CD1c-positive myeloid dendritic cell (primary cell): ENCODE data around the gene ADCY7.

Experiments used
- DNase-seq: peaks from one replicate; pipeline ENCODE4 v3.0.0-alpha.2; 2016; ENCODE audit errors: extremely low spot score

Gene ADCY7

GRCh38 chr16:50248845-50249244, 17.5 kb upstream of the ADCY7 start:
- no peak for DNase-seq

DNA sequence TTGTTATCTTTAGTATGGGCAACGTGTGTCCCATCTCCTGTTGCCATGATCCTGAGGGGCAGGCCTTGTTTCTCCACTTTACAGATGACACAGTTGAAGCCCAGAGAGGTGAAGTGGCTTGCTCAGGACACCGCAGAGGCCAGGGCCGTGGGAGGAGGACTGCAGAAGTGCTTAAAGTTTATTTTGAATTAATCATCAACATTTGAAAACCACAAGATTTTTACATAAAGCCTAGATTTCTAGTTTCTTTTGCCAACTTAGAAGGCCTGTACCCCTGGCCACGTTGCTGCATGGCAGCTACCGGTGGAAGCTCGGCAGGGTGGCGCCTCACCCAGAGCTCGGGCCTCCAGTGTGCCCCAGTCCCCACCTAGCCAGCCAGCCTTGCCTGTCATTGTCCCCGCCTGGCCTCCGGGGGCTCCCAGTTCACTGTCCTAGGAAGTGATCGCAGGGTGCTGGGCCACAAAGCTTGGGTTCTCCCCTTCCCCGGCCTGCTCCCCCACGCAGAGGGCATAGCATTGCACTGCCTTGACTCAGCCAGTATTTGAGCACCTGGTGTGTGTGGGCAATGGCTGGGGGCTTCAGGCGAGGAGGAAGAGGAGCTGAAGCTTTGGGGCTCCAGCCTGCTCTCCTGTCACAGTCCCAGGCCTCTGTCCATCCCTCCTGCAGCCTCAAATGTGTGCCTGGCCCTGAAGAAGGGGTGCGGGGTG, 14.8 kb upstream of the ADCY7 start:
- peak; percentile 74 for DNase-seq

DNA sequence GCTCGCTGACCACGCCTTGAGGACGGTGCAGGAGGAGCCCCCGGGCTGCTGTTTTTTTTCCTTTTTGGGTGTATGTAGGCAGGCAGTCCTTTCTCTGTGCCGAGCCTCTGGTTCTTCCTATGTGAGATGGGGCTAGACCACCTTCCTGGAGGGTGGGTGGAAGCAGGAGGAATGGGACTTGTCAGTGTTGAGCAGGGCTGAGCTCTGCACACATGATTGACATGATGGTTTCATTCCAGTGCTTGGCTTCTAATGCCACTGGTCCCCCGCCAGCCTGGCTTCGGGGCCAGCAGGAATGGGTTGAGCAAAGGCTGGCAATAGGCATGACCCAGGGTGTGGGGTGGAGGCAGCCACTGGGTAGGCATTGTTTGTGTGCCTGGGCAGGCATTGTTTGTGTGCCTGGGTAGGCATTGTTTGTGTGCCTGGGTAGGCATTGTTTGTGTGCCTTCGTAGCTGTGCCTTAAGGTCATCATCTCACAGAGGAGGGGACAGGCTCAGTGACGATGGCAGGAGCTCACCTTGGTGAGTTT, 14.2 kb upstream of the ADCY7 start:
- no peak for DNase-seq

GRCh38 chr16:50252874-50253513, 13.4 kb upstream of the ADCY7 start:
- DNase-seq: no peak

- no peak for DNase-seq
Observed at GRCh38 chr16:50253514-50253910, 12.8 kb upstream of the ADCY7 start.

DNA sequence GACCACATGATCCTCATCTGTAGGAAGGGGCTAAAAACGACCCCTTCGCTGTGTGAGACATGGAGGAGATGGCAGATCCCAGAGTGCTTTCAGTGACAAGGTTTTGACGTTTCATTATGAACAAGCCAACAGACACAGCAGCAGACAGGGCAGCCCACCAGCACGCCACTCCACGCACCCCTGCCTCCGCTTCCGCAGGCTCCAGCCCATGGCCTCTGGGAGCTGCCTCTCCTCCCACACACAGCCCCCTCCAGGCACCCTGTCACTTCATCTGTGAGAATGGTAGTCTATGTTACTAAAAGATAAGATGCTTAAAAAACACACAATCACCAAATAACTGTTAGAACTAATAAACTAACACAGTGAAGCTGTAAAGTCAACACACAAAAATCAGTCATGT, 12.3 kb upstream of the ADCY7 start:
- DNase-seq: no peak

GRCh38 chr16:50255538-50255937, 10.8 kb upstream of the ADCY7 start:
- no peak for DNase-seq

DNA sequence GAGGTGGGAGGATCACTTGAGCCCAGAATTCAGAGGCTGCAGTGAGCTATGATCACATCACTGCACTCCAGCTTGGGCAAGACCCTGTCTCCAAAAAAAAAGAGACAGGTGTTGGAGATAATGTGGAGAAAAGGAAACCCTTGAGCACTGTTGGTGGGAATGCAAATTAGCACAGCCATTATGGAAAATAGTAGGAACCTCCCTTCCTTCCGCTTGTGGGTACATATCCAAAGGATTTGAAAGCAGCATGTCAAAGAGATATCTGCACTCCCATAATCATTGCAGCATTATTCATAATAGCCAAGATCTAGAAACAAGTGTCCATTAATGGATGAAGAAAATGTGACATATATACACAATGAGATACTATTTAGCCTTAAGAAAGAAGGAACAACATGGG, 9.7 kb upstream of the ADCY7 start:
- DNase-seq: no peak

GRCh38 chr16:50257876-50258275, 8.5 kb upstream of the ADCY7 start:
- no peak for DNase-seq

DNA sequence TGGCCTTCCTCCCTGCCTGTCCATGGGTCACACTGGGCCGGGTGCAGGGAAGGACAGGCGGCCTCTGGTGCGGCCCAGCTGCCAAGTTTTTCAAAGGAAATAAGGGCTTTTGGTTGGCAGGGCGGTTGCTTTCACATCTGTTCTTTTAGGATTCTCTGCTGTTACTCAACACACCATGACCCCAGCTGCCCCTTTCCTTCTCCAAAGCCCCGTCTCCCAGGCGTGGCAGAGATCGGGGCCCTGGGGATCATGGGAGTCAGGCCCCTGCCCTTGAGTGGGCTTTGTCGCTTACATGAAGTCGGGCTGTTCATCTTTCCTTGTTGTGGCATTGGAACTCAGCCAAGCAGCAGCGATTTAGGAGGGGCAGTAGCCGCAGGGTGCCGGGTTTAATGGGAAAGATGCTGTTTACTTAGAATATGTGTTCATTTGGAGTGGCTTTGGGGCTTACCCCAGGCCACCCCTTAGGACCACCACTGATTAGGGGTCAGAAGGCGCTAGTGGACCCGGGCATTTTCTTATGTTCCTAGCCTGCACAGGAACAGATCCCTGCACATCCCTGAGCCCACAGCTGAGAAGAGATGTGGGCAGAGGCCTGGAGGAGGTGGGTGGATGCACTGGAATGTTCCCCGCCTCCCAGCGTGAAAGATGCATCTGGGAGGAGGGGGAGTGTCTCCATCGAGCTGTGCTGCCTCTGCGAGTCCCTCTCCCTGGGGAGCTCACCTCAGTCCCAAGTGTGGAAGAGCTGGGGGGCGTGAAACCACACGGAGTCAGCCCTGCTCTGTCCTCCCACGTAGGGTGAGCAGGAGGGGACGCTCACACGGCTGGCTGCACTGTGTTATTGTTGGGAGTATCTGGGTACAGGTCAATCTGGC, 6.8 kb upstream of the ADCY7 start:
- DNase-seq: peak; percentile 28

GRCh38 chr16:50260206-50261159, 5.9 kb upstream of the ADCY7 start:
- DNase-seq: no peak

DNA sequence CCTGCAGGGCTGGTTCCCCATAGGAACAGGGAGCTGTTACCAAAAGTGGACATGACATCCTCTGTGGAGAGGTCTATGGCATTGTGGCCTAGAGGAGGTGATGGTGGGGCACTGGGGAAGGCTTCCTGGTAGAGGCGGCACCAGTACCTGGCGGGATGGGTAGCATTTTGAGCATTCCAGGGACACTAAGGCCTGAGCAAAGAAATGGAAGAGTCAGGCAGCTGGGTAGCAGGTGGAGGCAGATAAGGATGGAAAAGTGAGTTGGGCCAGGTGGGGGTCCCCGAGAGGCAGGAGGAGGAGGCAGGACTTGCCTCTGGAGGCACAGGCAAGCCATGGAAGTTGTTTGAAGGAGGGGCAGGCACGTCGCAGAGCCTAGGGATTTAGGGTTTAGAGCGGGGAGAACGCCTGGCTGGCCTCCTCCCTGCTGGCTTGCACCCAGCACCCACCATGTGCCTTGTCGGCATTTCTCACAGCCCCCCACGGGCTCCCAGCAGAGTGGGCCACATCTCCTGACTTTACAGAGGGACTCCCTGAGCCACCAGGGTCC, 5.1 kb upstream of the ADCY7 start:
- DNase-seq: no peak

DNA sequence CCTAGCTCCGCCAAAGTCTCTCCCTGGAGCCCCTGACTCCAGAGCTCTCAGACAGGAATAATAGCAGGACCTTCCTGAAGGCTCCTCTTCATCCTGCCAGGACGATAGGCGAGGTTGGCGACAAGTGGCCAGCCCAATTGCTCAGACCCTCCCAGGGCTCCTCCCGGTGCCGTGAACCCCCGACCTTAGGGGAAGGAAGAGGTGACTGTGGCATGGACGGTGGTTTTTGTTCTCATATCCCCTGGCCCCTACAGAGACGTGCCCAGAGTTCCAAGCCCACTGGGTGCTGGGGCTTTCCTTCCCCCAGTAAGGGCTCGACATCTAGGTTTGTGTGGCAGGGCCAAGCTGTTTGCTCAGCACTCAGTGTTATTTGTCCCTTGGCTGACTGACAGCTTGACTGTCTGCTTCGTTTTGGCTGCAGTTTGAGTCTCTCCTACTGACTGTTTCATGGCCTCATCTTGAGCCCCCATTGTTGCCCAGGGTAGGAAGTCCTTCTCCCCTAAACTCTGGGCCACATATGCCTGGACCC, 4.6 kb upstream of the ADCY7 start:
- no peak for DNase-seq

- no peak for DNase-seq
Observed at GRCh38 chr16:50263060-50263909, 3.1 kb upstream of the ADCY7 start.

DNA sequence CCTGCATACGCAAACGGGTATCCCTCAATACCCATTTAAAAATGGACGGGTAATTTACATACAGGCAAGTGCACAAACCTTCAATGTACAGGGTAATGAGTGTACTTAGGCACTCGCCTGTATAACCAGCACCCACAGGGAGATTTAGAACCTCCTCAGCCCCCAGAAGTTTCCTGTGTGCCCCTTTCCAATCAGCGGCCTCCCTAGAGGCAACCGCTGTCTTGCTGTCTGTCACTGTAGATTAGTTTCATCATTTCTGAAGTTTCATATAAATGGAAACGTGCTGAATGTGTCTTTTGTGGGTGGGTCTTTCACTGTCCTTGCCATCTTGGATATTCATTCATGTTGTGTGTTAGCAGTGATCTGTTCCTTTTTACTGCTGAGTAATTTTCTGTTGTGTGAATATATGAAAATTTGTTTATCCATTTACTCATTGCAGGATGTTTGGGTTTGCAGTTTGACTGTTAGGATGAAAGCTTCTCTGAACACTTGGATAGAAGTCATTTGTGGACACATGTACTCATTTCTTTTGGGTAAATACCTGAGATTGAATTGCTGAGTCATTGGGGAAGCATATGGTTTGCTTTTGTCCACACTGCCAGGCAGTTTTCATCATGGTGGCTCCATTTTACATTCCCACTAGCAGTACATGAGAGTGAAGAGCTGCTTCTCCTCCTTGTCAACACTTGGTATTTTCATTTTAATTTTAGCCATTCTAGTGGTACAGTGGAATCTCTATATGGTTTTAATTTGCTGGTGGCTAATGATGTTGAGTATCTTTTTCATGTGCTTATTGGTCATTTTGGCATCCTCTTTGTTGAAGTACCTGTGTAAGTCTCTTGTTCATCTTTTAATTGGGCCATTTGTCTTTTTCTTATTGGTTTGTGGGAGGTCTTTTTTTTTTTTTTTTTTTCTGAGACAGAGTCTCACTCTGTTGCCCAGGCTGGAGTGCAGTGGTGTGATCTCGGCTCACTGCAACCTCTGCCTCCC, 2.1 kb upstream of the ADCY7 start:
- no peak for DNase-seq

DNA sequence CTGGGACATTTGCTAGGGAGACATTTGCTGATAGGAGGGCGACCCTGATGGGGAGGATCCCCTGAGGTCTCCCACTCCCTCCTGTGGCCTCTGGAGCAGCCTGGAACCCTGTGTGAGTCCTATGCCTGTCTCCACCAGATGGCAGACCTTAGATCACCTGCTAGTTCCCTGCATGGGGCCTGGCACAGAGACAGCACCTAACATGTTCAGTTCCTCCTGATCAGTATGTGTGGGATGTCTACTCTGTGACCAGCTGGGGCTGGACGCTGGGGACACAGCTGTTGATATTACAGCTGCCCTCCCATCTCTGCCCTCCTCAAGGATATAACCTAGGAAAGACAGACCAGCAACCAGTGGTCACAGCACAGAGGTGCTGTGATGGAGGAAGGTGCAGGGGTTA, 1.1 kb upstream of the ADCY7 start:
- DNase-seq: peak; percentile 44

DNA sequence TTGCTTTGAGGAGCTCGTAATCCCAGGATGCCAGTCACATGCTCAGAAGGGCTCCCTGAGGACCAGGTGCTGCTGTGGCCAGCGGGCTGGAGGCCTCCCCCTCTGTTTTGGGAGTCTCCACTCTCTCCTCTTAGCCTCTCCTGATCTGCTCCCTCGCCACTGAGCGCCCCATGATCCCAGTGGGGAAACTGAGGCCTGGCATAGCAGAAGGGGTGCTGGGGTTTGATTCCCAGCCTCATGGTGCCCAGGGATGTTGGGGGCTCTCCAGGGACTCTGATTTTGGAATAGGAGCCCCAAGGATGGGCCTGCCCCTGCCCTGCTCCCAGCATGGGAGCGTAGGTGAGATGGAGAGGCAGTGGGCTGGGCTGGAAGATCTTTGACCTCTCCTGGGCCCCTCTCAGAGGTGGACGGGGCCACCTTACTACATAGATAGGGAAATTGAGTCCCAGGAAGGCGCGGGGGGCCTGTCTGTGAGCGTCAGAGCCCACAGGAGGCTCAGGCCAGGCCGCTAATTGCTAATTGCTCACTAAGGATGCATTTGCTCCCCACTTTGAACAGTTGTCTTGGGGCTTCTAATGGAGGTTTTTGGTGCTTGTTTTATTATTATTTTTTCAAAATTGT, 525 bp upstream of the ADCY7 start:
- no peak for DNase-seq

GRCh38 chr16:50267151-50267631, 840 bp downstream of the ADCY7 start:
- DNase-seq: no peak
